Right lobe of liver (tissue), 4 donors: Measurements from ENCODE around the gene FEN1.

Experiments used
- POLR2A ChIP-seq: fragments of 450-650 bp; IDR thresholded peaks from one replicate; pipeline ENCODE4 v1.6.1; 2017; ENCODE audit warnings: antibody characterized with exemption, mild to moderate bottlenecking
- TF ChIP-seq, protein P1 (sequence below), 4 donors: fragments of 200-600 bp in 3 of 4; fragments of 450-650 bp in 1 of 4; IDR thresholded peaks; one replicate each; pipeline versions ENCODE4 v1.5.1 to v1.8.0; 2016 to 2022; ENCODE audit warnings: antibody characterized with exemption in 4 of 4, mild to moderate bottlenecking in 2 of 4
- donor health status: DM: no; HTN: no; CAD: no.
- donor health status: DM: no; HTN: no; CAD: no.
- donor health status: DM: no; HTN: yes; CAD: no.

- no peak for TF ChIP-seq POLR2A
- TF ChIP-seq, protein P1, sequence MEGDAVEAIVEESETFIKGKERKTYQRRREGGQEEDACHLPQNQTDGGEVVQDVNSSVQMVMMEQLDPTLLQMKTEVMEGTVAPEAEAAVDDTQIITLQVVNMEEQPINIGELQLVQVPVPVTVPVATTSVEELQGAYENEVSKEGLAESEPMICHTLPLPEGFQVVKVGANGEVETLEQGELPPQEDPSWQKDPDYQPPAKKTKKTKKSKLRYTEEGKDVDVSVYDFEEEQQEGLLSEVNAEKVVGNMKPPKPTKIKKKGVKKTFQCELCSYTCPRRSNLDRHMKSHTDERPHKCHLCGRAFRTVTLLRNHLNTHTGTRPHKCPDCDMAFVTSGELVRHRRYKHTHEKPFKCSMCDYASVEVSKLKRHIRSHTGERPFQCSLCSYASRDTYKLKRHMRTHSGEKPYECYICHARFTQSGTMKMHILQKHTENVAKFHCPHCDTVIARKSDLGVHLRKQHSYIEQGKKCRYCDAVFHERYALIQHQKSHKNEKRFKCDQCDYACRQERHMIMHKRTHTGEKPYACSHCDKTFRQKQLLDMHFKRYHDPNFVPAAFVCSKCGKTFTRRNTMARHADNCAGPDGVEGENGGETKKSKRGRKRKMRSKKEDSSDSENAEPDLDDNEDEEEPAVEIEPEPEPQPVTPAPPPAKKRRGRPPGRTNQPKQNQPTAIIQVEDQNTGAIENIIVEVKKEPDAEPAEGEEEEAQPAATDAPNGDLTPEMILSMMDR (IDR thresholded peaks at IDR 0.05): no peak
Measured at GRCh38 chr11:61795459-61795858, 2.7 kb downstream of the FEN1 start.
